Measurements from ENCODE around the gene BICD1.

The BICD1 gene

GRCh38 chr12:32360956-32361355, 254.3 kb downstream of the BICD1 start:
- no peak overlapping the region for H3K4me3 ChIP-seq (ENCODE audit: low read depth, low read length)
- TF ChIP-seq CTCF (IDR thresholded peaks at IDR 0.05; ENCODE audit: low read depth, low read length): no peak

GRCh38 chr12:32362892-32363291, 256.2 kb downstream of the BICD1 start:
- H3K4me3 ChIP-seq (ENCODE audit: low read depth, low read length): no peak overlapping the region

GRCh38 chr12:32365473-32366064, 258.9 kb downstream of the BICD1 start:
- TF ChIP-seq CTCF (IDR thresholded peaks at IDR 0.05; ENCODE audit: low read depth, low read length): peak; percentile 70
- no peak overlapping the region for H3K4me3 ChIP-seq (ENCODE audit: low read depth, low read length)

More at GRCh38 chr12:32362892-32363291, 256.2 kb downstream of the BICD1 start:
- TF ChIP-seq CTCF (IDR thresholded peaks at IDR 0.05; ENCODE audit: low read depth, low read length): no peak

GRCh38 chr12:32366714-32367113, 260.1 kb downstream of the BICD1 start:
- no peak for TF ChIP-seq CTCF (IDR thresholded peaks at IDR 0.05; ENCODE audit: low read depth, low read length)
- H3K4me3 ChIP-seq (ENCODE audit: low read depth, low read length): no peak overlapping the region

GRCh38 chr12:32367381-32367780, 260.7 kb downstream of the BICD1 start:
- H3K4me3 ChIP-seq (ENCODE audit: low read depth, low read length): no peak overlapping the region
- no peak for TF ChIP-seq CTCF (IDR thresholded peaks at IDR 0.05; ENCODE audit: low read depth, low read length)

- H3K4me3 ChIP-seq (ENCODE audit: low read depth, low read length): no peak overlapping the region
- TF ChIP-seq CTCF (IDR thresholded peaks at IDR 0.05; ENCODE audit: low read depth, low read length): no peak
These were observed 262.6 kb downstream of the BICD1 start for GRCh38 chr12:32369202-32369601.

GRCh38 chr12:32377344-32378055, 270.9 kb downstream of the BICD1 start:
- no peak overlapping the region for H3K4me3 ChIP-seq (ENCODE audit: low read depth, low read length)
- no peak for TF ChIP-seq CTCF (IDR thresholded peaks at IDR 0.05; ENCODE audit: low read depth, low read length)
